K562 (cell line): ENCODE data around the gene NKD1. TPM values are rescaled to one million over a fixed set of nuclear protein-coding genes. Genes with fewer than 3 reads are reported as not detected.

ENCODE experiments used
- ATAC-seq: fragments of 200-7000 bp; cut with Tn5 transposase; 3 replicates; pipeline ENCODE4 v1.9.1; 2020; ENCODE audit warnings: moderate library complexity
- BruUV-seq: library from RNA; stranded (reverse); fragments of 400-500 nt; replicated peaks from 2 replicates; lab custom pipeline; 2021; lab: Mats Ljungman, UMichigan
- CTCF ChIA-PET: fragments of 300-600 bp; formaldehyde crosslinking; extraction: SDS; loops from one replicate; lab custom pipeline; 2021; ENCODE audit warnings: low intra/inter-chr PET ratio; lab: Yijun Ruan, JAX
- POLR2A ChIA-PET: fragments of 300-600, 350-650 bp; sonication (Branson Sonifier 250); formaldehyde crosslinking; extraction: SDS; loops from one replicate; lab custom pipeline; 2021; ENCODE audit warnings: antibody characterized with exemption, inconsistent platforms; lab: Yijun Ruan, JAX
- DNase-seq, 4 experiments: peaks; one replicate each; pipeline versions ENCODE4 v3.0.0 to v3.0.0-alpha.2; 2011 to 2018; ENCODE audit warnings: low spot score in 3 of 4, mixed read lengths in 3 of 4; ENCODE audit errors: extremely low read depth in 1 of 4
- FAIRE-seq: peaks from 2 replicates; lab custom pipeline; 2011; peaks lifted over from hg19 to GRCh38; lab: Jason Lieb, UNC
- H2AFZ ChIP-seq: 2 replicates; pipeline ENCODE4 v1.6.0; 2011; ENCODE audit warnings: low read depth, low read length, control low read depth, inconsistent platforms
- H3K27ac ChIP-seq: fragments of 200-600 bp; 3 replicates; pipeline ENCODE4 v1.8.0; 2011; ENCODE audit warnings: low read depth, mild to moderate bottlenecking, control low read depth, inconsistent platforms, low read length, moderate library complexity, mixed read lengths; ENCODE audit errors: extremely low read depth
- H3K27me3 ChIP-seq, 2 experiments: fragments of 300-600 bp in 1 of 2; 2 replicates in 1 of 2; 3 replicates in 1 of 2; pipeline versions ENCODE4 v1.6.0 to v1.8.0; 2011; ENCODE audit warnings: inconsistent platforms in 2 of 2, low read length in 2 of 2, mild to moderate bottlenecking in 1 of 2, mixed read lengths in 1 of 2, moderate library complexity in 1 of 2; ENCODE audit not compliant: control insufficient read depth in 2 of 2, insufficient read depth in 2 of 2
- H3K36me3 ChIP-seq: fragments of 300-600 bp; 3 replicates; pipeline ENCODE4 v1.8.0; 2011; ENCODE audit warnings: mild to moderate bottlenecking, low read length, inconsistent platforms; ENCODE audit not compliant: control insufficient read depth, insufficient read depth
- H3K4me1 ChIP-seq, 2 experiments: fragments of 200-600 bp in 1 of 2; replicated peaks in 1 of 2; 2 replicates in 1 of 2; 3 replicates in 1 of 2; pipeline versions ENCODE4 v1.5.1 to v1.8.0; 2011; ENCODE audit warnings: inconsistent platforms in 2 of 2, low read length in 2 of 2, mild to moderate bottlenecking in 1 of 2, mixed read lengths in 1 of 2, moderate library complexity in 1 of 2; ENCODE audit not compliant: control insufficient read depth in 2 of 2, insufficient read depth in 2 of 2
- H3K4me2 ChIP-seq: 2 replicates; pipeline ENCODE4 v1.6.1; 2011; ENCODE audit warnings: low read length, control low read depth, inconsistent platforms, mixed read lengths; ENCODE audit not compliant: insufficient read depth
- H3K4me3 ChIP-seq: fragments of 200-600 bp; sonication (generic), shearing (Covaris generic); 2 replicates; pipeline ENCODE4 v1.5.1; 2016; ENCODE audit warnings: control low read depth, inconsistent platforms
- H3K79me2 ChIP-seq: fragments of 200-600 bp; 3 replicates; pipeline ENCODE4 v1.8.0; 2011; ENCODE audit warnings: low read length, inconsistent platforms; ENCODE audit not compliant: control insufficient read depth, insufficient read depth
- H3K9ac ChIP-seq, 2 experiments: 2 replicates each; pipeline versions ENCODE4 v1.6.0 to v1.6.1; 2011; ENCODE audit warnings: low read depth in 2 of 2, low read length in 2 of 2, control low read depth in 1 of 2, inconsistent platforms in 1 of 2, mild to moderate bottlenecking in 1 of 2, mixed read lengths in 1 of 2; ENCODE audit not compliant: insufficient read depth in 1 of 2
- H3K9me1 ChIP-seq: one replicate; pipeline ENCODE4 v1.6.0; 2011; ENCODE audit warnings: inconsistent platforms, mild to moderate bottlenecking, low read length, moderate library complexity; ENCODE audit not compliant: control insufficient read depth, insufficient read depth
- H3K9me3 ChIP-seq: replicated peaks from 2 replicates; pipeline ENCODE4 v1.5.1; 2011; ENCODE audit warnings: low read depth, low read length, inconsistent platforms; ENCODE audit not compliant: control insufficient read depth, insufficient read depth
- H4K20me1 ChIP-seq: replicated peaks from 2 replicates; pipeline ENCODE4 v1.6.1; 2011; ENCODE audit warnings: low read length, inconsistent platforms, mixed read lengths; ENCODE audit not compliant: control insufficient read depth, insufficient read depth
- ATF7 ChIP-seq: fragments of 450-650 bp; IDR thresholded peaks from 2 replicates; pipeline ENCODE4 v1.7.1; 2014; ENCODE audit warnings: mild to moderate bottlenecking, moderate library complexity
- CHD1 ChIP-seq: fragments of 200-600 bp; sonication (generic); IDR thresholded peaks from one replicate; pipeline ENCODE4 v1.6.1; 2012; ENCODE audit warnings: mild to moderate bottlenecking, moderate library complexity, low read length, inconsistent platforms
- E2F8 ChIP-seq: fragments of 450-650 bp; IDR thresholded peaks from 2 replicates; pipeline ENCODE4 v1.7.1; 2018; ENCODE audit warnings: mild to moderate bottlenecking, low read depth; ENCODE audit not compliant: partially characterized antibody
- ESRRB ChIP-seq: fragments of 250-450 bp; sonication (Bioruptor Pico); IDR thresholded peaks from 2 replicates; pipeline ENCODE4 v1.5.0; 2020; ENCODE audit warnings: mild to moderate bottlenecking, moderate library complexity, borderline replicate concordance
- PBX2 ChIP-seq, 2 experiments: IDR thresholded peaks in 1 of 2; conservative IDR thresholded peaks in 1 of 2; 2 replicates each; pipeline ENCODE4 v1.6.1; 2016; ENCODE audit warnings: low read depth in 2 of 2, mild to moderate bottlenecking in 1 of 2, missing compliant biosample characterization in 1 of 2, missing genetic modification characterization in 1 of 2, moderate library complexity in 1 of 2
- RCOR1 ChIP-seq, 2 experiments: IDR thresholded peaks; 2 replicates each; pipeline ENCODE4 v1.6.1; 2012; ENCODE audit warnings: low read depth in 2 of 2, low read length in 2 of 2, borderline replicate concordance in 1 of 2, improper control_type of control experiment in 1 of 2
- XRCC5 ChIP-seq: fragments of 200-400 bp; formaldehyde crosslinking; IDR thresholded peaks from 2 replicates; pipeline ENCODE4 v1.6.1; 2017; ENCODE audit warnings: low read depth, mild to moderate bottlenecking, low read length
- WGBS: fragments of 100-300 bp; shearing (Covaris generic); methylation state at CpG from one replicate; pipeline ENCODE4 v1.1.6; 2016; ENCODE audit warnings: low coverage, mixed read lengths; ENCODE audit not compliant: insufficient coverage; ENCODE audit errors: missing lambda C conversion rate; 5-methylcytosine and 5-hydroxymethylcytosine counted together
- in situ Hi-C: fragments of 300-500 bp; cut with MboI; formaldehyde crosslinking; loops from 4 replicates; pipeline ENCODE4 v1.15.0; 2018; ENCODE audit warnings: inconsistent platforms, mixed read lengths
- intact Hi-C: fragments of 100-400 bp; cut with micrococcal nuclease; formaldehyde crosslinking; loops from 2 replicates; pipeline ENCODE4 v1.14.2; 2022
- polyA plus RNA-seq, 8 experiments: library from polyadenylated mRNA; depleted of rRNA in 4 of 8; stranded (reverse) in 5 of 8; unstranded in 3 of 8; fragments of >200 nt; fragmentation: Nextera tagmentation in 2 of 8; fragmentation: Illumina TruSeq in 1 of 8; extraction: Ambion mirVana in 2 of 8; extraction: Trizol in 1 of 8; gene quantifications; 2 replicates each; pipeline versions ENCODE4 v1.2.1 to v1.2.3, GENCODE V29; 2011 to 2014; ENCODE audit warnings: inconsistent platforms in 1 of 8, missing spikeins in 1 of 8
- total RNA-seq, 7 experiments: library from RNA; depleted of rRNA in 6 of 7; stranded (reverse); fragments of >200 nt in 6 of 7; fragmentation: Illumina TruSeq in 2 of 7; extraction: Trizol in 2 of 7; gene quantifications; 2 replicates each; pipeline versions ENCODE4 v1.2.1 to v1.2.3, GENCODE V29; 2011 to 2021; ENCODE audit warnings: low replicate concordance in 1 of 7

Gene NKD1
- total and polyA plus RNA-seq, 9 of the 15 experiments (the other 6 are each of a cell fraction or from before 2014, with no cell fraction given) = under 0.01 to 0.24 (median 0.04) TPM; not detected in 2

GRCh38 chr16:50659806-50660205 lies 111.6 kb downstream of the NKD1 start (continued):
- no peak for TF ChIP-seq PBX2 (CRISPR knock-in tag; IDR thresholded peaks at IDR 0.05; ENCODE audit: low read depth)
- TF ChIP-seq PBX2 (tag; conservative IDR thresholded peaks at IDR 0.05; ENCODE audit: low read depth) = no peak
- no peak for TF ChIP-seq CHD1

GRCh38 chr16:50662306-50662940 lies 114.2 kb downstream of the NKD1 start:
- intact Hi-C loops (loop anchor here (10.0 kb wide), 1 partner anchor 68 kb away; no protein-coding TSS in a partner anchor), in situ Hi-C loops (loop anchor here (10.0 kb wide), 1 partner anchor 288 kb away; no protein-coding TSS in a partner anchor)
- no peak for ATAC-seq
- Histone ChIP-seq H3K27me3 (peaks cover 4 to 14% of the 10 kb centered on the region in 2 experiments; a peak in 3 of 5 replicates), H3K27ac (no peak overlapping the region), H2AFZ (no peak overlapping the region), H3K9me1 (no peaks in the 10 kb centered on the region), H3K9me3 (no peaks in the 10 kb centered on the region), H3K4me3 (no peak overlapping the region), H4K20me1 (no peaks in the 10 kb centered on the region), H3K79me2 (no peaks in the 10 kb centered on the region), H3K36me3 (no peaks in the 10 kb centered on the region), H3K9ac (no peak overlapping the region)
- no peak for DNase-seq
- FAIRE-seq = no peak
- no TSS peak for BruUV-seq
- 1% methylated on average over 10 of the region's 10 CpGs for WGBS
- TF ChIP-seq RCOR1 (IDR thresholded peaks at IDR 0.05; ENCODE audit: borderline replicate concordance in 1 of 2, low read depth in 2 of 2, low read length in 2 of 2) = no peak
- no peak for TF ChIP-seq ESRRB (CRISPR knock-in tag)
- TF ChIP-seq ATF7 = no peak
- TF ChIP-seq E2F8 = no peak
- TF ChIP-seq XRCC5 = no peak
- TF ChIP-seq, all 486 proteins: peak for 0
- Histone ChIP-seq H3K4me2 (no peak overlapping the region), H3K4me1 (peaks cover 0 to 5% of the 10 kb centered on the region in 2 experiments; a peak in 2 of 5 replicates)
- POLR2A ChIA-PET = no interaction called here
- CTCF ChIA-PET = no interaction called here
